Measurements from ENCODE around the gene PTMS.

PTMS gene

GRCh38 chr12:6791931-6792520, 25.9 kb downstream of the PTMS start:
- no peak for DNase-seq

GRCh38 chr12:6792522-6793201, 26.5 kb downstream of the PTMS start:
- no peak for DNase-seq

DNA sequence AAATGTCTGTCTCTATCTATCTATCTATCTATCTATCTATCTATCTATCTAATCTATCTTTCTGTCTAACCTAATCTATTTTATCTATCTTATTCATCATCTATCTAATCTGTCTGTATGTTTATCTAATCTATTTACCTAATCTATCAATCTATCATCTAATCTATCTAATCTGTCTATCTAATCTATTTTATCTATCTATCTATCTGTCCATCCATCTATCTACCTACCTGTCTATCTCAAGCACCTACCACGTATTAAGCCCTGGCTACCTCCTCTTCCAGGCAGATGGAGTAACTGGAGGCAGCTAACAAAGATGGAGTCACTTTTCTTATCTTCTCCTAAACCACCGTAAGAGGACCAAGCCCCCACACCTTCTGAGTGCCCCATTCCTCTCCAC, 28.9 kb downstream of the PTMS start:
- DNase-seq = no peak

- no peak for DNase-seq
Observed at GRCh38 chr12:6796576-6796975, 30.4 kb downstream of the PTMS start.

DNA sequence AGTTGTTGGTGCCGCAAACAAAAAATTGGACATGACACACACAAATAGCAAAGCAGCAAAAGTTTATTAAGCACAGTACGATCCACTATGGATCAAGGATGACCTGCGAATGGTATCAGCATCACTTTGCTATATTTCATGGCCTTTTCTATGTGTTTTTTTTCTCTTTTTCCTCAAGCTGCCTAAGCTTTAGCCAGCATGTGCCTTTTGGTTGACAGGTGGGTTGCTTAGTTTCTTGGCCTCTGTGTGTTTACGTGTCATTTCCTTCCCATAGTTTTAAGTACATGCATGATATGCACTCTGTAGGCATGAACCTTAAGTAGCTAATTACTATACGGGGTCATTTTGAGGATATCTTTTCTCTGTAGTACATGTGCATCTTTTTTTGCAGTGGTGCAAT, 33.0 kb downstream of the PTMS start:
- DNase-seq = no peak

- DNase-seq = peak; percentile 53
Observed at GRCh38 chr12:6807170-6807569, 41.0 kb downstream of the PTMS start.

GRCh38 chr12:6809056-6809455, 42.9 kb downstream of the PTMS start:
- DNase-seq = no peak

DNA sequence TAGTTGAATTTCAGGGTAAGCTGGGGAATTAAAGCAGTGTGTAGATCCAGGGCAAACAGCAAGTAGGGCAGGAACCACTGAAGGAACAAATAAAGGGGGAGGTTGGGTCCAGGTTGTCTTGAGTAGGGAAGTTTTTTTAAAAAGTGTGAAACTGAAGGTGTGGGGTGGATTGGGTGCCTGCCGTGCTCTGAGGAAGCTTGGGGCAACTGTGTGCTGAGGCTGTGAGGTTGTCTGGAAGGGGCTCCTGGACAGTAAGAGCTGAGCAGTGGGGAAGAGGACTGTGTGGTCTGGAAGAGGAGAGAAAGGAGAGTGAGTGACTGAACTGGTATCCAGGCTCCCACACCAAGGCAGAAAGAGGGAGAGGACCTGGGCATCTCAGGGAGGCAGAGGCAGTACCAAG, 44.6 kb downstream of the PTMS start:
- DNase-seq = no peak

GRCh38 chr12:6813363-6813762, 47.2 kb downstream of the PTMS start:
- no peak for DNase-seq

GRCh38 chr12:6816598-6816997, 50.4 kb downstream of the PTMS start:
- DNase-seq = no peak

DNA sequence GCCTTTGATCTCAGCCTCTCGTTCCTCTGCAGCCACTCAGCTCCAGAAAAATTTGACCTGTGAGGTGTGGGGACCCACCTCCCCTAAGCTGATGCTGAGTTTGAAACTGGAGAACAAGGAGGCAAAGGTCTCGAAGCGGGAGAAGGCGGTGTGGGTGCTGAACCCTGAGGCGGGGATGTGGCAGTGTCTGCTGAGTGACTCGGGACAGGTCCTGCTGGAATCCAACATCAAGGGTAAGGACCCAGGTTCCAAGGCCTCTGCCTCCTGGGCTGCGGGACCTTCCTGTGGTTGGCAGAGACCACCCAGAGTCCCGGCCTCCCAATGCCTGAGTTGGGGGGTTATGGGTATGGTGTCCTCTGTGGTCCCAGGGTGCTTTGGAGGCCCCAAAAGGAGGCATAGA, 50.9 kb downstream of the PTMS start:
- no peak for DNase-seq

DNA sequence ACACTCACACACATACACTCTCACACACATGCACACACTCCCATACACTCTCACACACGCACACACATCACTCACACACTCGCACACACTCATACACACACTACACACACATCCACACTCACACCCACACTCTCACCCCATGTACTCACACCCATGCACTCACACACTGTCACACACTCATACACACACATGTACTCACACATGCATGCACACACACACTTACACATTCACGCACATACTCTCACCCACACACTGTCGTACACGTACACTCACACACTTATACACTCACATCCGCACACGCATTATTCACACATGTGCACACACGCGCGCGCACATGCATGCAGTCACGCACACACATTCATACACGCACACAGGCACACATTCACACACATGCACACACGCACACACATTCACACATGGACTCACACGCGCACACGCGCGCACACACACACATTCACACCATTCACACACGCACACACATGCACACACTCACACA, 51.5 kb downstream of the PTMS start:
- no peak for DNase-seq

GRCh38 chr12:6818222-6818621, 52.1 kb downstream of the PTMS start:
- no peak for DNase-seq

DNA sequence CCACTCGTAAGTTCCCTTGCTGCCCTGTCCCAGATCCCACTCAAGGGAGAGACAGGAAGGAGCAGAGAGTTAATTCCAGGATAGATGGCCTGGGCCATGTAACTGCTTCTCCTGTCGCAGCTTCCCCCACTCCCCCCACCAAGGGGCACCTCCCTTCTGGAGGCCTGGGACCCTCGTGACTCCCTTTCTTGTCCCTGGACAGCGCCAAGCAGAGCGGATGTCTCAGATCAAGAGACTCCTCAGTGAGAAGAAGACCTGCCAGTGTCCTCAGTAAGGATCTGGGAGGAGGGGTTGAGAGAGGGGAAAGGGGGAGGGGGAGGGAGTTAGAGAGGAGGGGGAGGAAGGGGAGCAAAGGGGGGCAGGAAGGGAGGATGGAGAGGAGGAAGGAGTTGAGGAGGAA, 52.5 kb downstream of the PTMS start:
- no peak for DNase-seq

DNA sequence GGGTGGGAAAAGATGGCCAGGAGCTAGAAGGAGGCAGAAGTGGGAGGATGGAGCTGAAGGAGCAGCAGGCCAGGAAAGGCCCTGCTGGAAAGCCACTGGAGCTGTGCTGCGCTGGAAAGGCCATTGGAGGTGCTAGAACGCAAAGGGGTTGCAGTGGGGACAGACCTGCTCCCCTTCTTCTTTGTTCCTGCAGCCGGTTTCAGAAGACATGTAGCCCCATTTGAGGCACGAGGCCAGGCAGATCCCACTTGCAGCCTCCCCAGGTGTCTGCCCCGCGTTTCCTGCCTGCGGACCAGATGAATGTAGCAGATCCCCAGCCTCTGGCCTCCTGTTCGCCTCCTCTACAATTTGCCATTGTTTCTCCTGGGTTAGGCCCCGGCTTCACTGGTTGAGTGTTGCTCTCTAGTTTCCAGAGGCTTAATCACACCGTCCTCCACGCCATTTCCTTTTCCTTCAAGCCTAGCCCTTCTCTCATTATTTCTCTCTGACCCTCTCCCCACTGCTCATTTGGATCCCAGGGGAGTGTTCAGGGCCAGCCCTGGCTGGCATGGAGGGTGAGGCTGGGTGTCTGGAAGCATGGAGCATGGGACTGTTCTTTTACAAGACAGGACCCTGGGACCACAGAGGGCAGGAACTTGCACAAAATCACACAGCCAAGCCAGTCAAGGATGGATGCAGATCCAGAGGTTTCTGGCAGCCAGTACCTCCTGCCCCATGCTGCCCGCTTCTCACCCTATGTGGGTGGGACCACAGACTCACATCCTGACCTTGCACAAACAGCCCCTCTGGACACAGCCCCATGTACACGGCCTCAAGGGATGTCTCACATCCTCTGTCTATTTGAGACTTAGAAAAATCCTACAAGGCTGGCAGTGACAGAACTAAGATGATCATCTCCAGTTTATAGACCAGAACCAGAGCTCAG, 53.2 kb downstream of the PTMS start:
- DNase-seq = no peak

DNA sequence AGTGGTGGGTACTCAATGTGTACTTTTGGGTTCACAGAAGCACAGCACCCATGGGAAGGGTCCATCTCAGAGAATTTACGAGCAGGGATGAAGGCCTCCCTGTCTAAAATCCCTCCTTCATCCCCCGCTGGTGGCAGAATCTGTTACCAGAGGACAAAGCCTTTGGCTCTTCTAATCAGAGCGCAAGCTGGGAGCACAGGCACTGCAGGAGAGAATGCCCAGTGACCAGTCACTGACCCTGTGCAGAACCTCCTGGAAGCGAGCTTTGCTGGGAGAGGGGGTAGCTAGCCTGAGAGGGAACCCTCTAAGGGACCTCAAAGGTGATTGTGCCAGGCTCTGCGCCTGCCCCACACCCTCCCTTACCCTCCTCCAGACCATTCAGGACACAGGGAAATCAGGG, 54.0 kb downstream of the PTMS start:
- DNase-seq = no peak
